ENCODE measurements around the gene TMA7B.
"Not testable (repeated sequence)": the region's sequence is repeated elsewhere in the genome, so short reads cannot be mapped to it uniquely, and the experiment has no call there.

The TMA7B gene

DNA sequence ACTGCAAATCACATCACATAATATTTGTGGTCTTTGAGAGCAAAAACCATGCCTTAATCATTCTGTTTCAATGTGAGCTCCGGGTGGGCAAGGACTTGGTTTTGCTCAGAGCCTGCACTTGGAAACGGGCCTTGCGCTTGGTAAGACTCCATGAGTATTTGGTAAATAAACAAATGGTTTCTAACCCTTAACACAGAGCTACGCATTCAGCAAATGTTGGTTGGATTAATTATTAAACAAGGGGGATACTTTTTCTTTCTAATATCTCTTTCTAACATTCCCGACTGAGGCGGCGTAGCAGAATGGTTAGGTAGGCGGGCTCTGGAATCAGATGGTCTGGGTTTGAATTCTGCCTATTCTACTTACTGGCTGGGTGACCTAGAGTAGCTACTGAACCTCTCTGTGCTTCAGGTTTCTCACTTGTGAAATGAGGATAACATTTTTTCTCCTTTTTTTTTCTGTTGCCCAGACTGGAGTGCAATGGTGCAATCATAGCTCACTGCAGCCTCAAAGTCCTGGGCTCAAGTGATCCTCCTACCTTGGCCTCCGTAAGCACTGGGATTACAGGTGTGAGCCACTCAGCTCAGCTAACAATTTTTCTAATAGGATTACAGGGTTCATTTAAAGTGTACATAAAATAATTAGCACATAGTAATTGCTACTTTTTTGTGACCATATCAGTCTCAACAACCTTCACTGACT lies 31.1 kb downstream of the TMA7B start:
- no peak overlapping the region for H3K4me3 ChIP-seq (ENCODE audit: low read length)
- DNase-seq (ENCODE audit: low read depth): no peak
- TF ChIP-seq CTCF (conservative IDR thresholded peaks at IDR 0.05; ENCODE audit: low read length): no peak

- no peak overlapping the region for H3K4me3 ChIP-seq (ENCODE audit: low read length)
- TF ChIP-seq CTCF (conservative IDR thresholded peaks at IDR 0.05; ENCODE audit: low read length): no peak
- DNase-seq (ENCODE audit: low read depth): no peak
These were observed 32.1 kb downstream of the TMA7B start for GRCh38 chr22:39992088-39992826.

GRCh38 chr22:39992894-39993293 lies 32.7 kb downstream of the TMA7B start:
- not testable (repeated sequence) for H3K4me3 ChIP-seq (ENCODE audit: low read length); DNase-seq (ENCODE audit: low read depth)

- DNase-seq (ENCODE audit: low read depth): peak; percentile 55
- TF ChIP-seq CTCF (conservative IDR thresholded peaks at IDR 0.05; ENCODE audit: low read length): no peak
- H3K4me3 ChIP-seq (ENCODE audit: low read length): no peak overlapping the region
These were observed 33.9 kb downstream of the TMA7B start for GRCh38 chr22:39994041-39994565.

DNA sequence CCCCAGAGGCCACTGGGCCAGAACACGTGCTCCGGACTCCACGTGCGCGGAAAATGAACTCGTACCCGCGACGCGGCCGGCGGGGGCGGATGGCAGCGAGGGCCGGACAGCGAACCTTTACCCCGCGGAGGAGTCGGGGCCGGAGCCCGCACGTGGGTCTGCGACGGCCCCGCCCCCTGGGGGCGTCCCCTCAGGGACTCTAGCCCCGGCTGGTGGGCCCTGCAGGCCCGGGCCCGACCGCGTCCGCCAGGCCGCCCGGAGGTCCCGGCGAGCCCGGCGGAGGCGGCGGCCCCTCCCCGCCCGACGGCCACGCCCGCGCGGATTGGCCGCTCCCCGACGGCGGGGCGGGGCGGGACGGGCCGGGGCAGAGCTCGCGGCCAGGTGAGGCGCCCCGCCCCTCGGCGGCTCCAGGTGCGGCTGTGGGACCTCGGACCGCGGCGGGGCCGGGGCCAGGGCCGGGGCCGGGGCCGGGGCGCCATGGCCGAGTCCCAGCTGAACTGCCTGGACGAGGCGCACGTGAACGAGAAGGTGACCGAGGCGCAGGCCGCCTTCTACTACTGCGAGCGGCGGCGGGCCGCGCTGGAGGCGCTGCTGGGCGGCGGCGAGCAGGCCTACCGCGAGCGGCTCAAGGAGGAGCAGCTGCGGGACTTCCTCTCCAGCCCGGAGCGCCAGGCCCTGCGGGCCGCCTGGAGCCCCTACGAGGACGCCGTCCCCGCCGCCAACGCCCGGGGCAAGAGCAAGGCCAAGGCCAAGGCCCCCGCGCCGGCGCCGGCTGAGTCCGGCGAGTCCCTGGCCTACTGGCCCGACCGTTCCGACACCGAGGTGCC lies 34.6 kb downstream of the TMA7B start, which contains the start of gene FAM83F:
Gene FAM83F (plus strand): TSS at position 389 of the 827 bp plus-strand sequence. CDS start 89 bp downstream, at position 478.
- TF ChIP-seq CTCF (conservative IDR thresholded peaks at IDR 0.05; ENCODE audit: low read length): no peak
- DNase-seq (ENCODE audit: low read depth): no peak
- H3K4me3 ChIP-seq (ENCODE audit: low read length): no peak within 1 kb of the TSS

DNA sequence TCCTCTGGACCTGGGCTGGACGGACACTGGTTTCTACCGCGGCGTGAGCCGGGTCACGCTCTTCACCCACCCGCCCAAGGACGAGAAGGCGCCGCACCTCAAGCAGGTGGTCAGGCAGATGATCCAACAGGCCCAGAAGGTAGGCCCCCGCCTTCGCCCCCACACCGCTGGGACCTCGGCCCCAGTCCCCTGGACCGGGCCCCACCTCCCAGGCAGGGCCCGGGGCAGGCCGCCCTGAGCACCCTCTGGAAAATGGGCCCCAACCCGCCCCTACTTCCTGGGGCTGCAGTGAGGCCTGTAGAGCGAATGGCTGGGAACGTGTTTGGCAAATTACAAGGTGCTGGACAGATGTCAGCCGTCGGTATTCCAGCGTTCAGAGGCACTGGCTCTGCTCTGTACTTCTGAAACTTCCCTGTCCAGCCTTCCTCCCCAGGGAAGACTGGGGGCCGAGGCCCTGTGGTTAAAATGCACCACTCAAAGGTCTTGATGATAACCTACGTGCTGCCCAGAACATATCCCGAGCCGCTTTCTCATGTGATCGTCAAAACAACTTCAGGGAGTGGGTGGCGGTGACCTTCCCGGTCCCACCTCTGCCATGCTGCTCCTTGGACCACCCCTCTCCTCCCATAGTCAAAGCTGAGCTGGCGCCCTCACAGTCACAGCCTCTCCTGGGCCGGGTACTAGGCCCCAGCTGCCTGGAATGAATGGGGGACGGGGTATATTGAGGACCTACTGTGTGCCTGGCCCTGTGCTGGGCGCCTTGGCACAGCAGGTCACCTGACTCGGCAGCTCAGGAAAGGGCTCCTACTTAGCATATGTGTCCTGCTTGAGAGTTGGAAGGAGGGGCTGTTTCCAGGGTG lies 35.4 kb downstream of the TMA7B start:
- TF ChIP-seq CTCF (conservative IDR thresholded peaks at IDR 0.05; ENCODE audit: low read length): no peak
- DNase-seq (ENCODE audit: low read depth): no peak
- no peak overlapping the region for H3K4me3 ChIP-seq (ENCODE audit: low read length)

Measured in AG10803 (cell line).